Renal cortex interstitium (tissue), 11 donors: ENCODE data around the gene CNEP1R1. TPM values are rescaled to one million over a fixed set of nuclear protein-coding genes. Genes with fewer than 3 reads are reported as not detected.

Experiments used
- DNase-seq, 11 donors: peaks; one replicate each; pipeline ENCODE4 v3.0.0-alpha.2; 2013; ENCODE audit warnings: low read depth in 9 of 11, low spot score in 4 of 11; ENCODE audit errors: extremely low read depth in 1 of 11
- polyA plus RNA-seq, 3 donors: library from polyadenylated mRNA; unstranded; fragments of 120-200 nt; gene quantifications; one replicate each; pipeline ENCODE4 v1.2.1, GENCODE V29; 2013; ENCODE audit not compliant: insufficient read length in 3 of 3

The CNEP1R1 gene
- polyA plus RNA-seq, 3 donors, result 25.6 to 34.0 (median 27.9) TPM

GRCh38 chr16:50083996-50084395, 59.0 kb downstream of the CNEP1R1 start:
- no peak for DNase-seq

GRCh38 chr16:50086176-50086575, 61.2 kb downstream of the CNEP1R1 start:
- no peak for DNase-seq

Other genes starting within 250 kb of the CNEP1R1 start
- 10 to 100 TPM; 24.8 to 33.2 (median 25.8) TPM for gene ZNF423, start 169.1 kb upstream of the CNEP1R1 start, polyA plus RNA-seq
- gene HEATR3, start 40.7 kb downstream of the CNEP1R1 start, polyA plus RNA-seq, result 10 to 100 TPM; 15.2 to 21.0 (median 18.2) TPM
- 10 to 100 TPM; 14.4 to 17.1 (median 15.9) TPM for gene TENT4B, start 128.1 kb downstream of the CNEP1R1 start, polyA plus RNA-seq
- 1 to 10 TPM; 6.9 to 9.9 (median 9.0) TPM for gene ADCY7, start 241.3 kb downstream of the CNEP1R1 start, polyA plus RNA-seq